Common myeloid progenitor, CD34-positive (primary cell): Measurements from ENCODE around the gene MRAP2.
"Not testable (repeated sequence)": the region's sequence is repeated elsewhere in the genome, so short reads cannot be mapped to it uniquely, and the experiment has no call there.

ENCODE experiments used
- CTCF ChIA-PET: fragments of 350-600 bp; sonication (Branson Sonifier 250); formaldehyde crosslinking; loops from one replicate; lab custom pipeline; 2021; ENCODE audit warnings: antibody characterized with exemption; lab: Charles Lee
- POLR2A ChIA-PET: fragments of 350-600 bp; sonication (Branson Sonifier 250); formaldehyde crosslinking; loops from one replicate; lab custom pipeline; 2021; ENCODE audit warnings: antibody characterized with exemption; lab: Charles Lee
- DNase-seq, 3 donors: peaks; one replicate each; pipeline versions ENCODE4 v3.0.0 to v3.0.0-alpha.2; 2013
- H3K27ac ChIP-seq, 2 experiments: 1 replicate in 1 of 2; 2 replicates in 1 of 2; pipeline ENCODE4 v1.7.0; 2013; ENCODE audit warnings: inconsistent platforms in 2 of 2, low read length in 2 of 2, mild to moderate bottlenecking in 2 of 2, low read depth in 1 of 2, moderate library complexity in 1 of 2; ENCODE audit not compliant: severe bottlenecking in 2 of 2, insufficient read depth in 1 of 2, poor library complexity in 1 of 2
- H3K27me3 ChIP-seq, 5 experiments: replicated peaks in 2 of 5; 1 replicate in 3 of 5; 2 replicates in 2 of 5; pipeline versions ENCODE4 v1.6.1 to v1.7.0; 2013; ENCODE audit warnings: low read length in 4 of 5, mild to moderate bottlenecking in 2 of 5, moderate library complexity in 2 of 5, inconsistent platforms in 1 of 5; ENCODE audit not compliant: insufficient read depth in 5 of 5, control insufficient read depth in 4 of 5
- H3K36me3 ChIP-seq, 4 experiments: 1 replicate in 2 of 4; 2 replicates in 2 of 4; pipeline versions ENCODE4 v1.6.1 to v1.7.0; 2013; ENCODE audit warnings: low read length in 3 of 4, control low read depth in 1 of 4, mild to moderate bottlenecking in 1 of 4; ENCODE audit not compliant: control insufficient read depth in 4 of 4, insufficient read depth in 4 of 4
- H3K4me1 ChIP-seq, 4 experiments: 1 replicate in 3 of 4; 2 replicates in 1 of 4; pipeline versions ENCODE4 v1.6.1 to v1.7.1; 2013; ENCODE audit warnings: low read length in 3 of 4, mild to moderate bottlenecking in 3 of 4, control low read depth in 1 of 4, inconsistent platforms in 1 of 4, moderate library complexity in 1 of 4; ENCODE audit not compliant: control insufficient read depth in 4 of 4, insufficient read depth in 4 of 4; ENCODE audit errors: control extremely low read depth in 1 of 4
- H3K4me3 ChIP-seq, 7 experiments: 1 replicate in 4 of 7; 2 replicates in 3 of 7; pipeline versions ENCODE4 v1.5.1 to v1.7.0; 2013; ENCODE audit warnings: mild to moderate bottlenecking in 7 of 7, low read length in 6 of 7, moderate library complexity in 6 of 7, inconsistent platforms in 2 of 7, low read depth in 2 of 7, control low read depth in 1 of 7; ENCODE audit not compliant: insufficient read depth in 4 of 7, control insufficient read depth in 1 of 7; ENCODE audit errors: extremely low read depth in 1 of 7
- H3K9me3 ChIP-seq, 5 experiments: 1 replicate in 4 of 5; 2 replicates in 1 of 5; pipeline versions ENCODE4 v1.6.1 to v1.7.1; 2013; ENCODE audit warnings: low read length in 4 of 5, mild to moderate bottlenecking in 2 of 5, inconsistent platforms in 1 of 5, low read depth in 1 of 5, moderate library complexity in 1 of 5; ENCODE audit not compliant: control insufficient read depth in 4 of 5, insufficient read depth in 2 of 5; ENCODE audit errors: control extremely low read depth in 1 of 5
- WGBS: methylation state at CpG from one replicate; pipeline ENCODE4 v1.1.5; 2013; ENCODE audit not compliant: insufficient coverage; 5-methylcytosine and 5-hydroxymethylcytosine counted together

Gene MRAP2

GRCh38 chr6:84105215-84105924, 71.8 kb downstream of the MRAP2 start:
- CTCF ChIA-PET, DNase-seq: not testable (repeated sequence)

GRCh38 chr6:84107495-84107894, 73.9 kb downstream of the MRAP2 start:
- no peak for DNase-seq
- Histone ChIP-seq H3K27me3 (no peaks in the 10 kb centered on the region), H3K27ac (no peak overlapping the region), H3K4me1 (no peaks in the 10 kb centered on the region), H3K4me3 (no peak overlapping the region), H3K9me3 (peaks cover 0 to 2% (median 0%) of the 10 kb centered on the region in 5 experiments), H3K36me3 (no peaks in the 10 kb centered on the region)
- ChIA-PET POLR2A (interaction anchor here (0.6 kb wide), 1 partner anchor 20 kb away, joined by 3 read pairs; no protein-coding TSS in a partner anchor), CTCF (no interaction called here)

More at GRCh38 chr6:84105215-84105924, 71.8 kb downstream of the MRAP2 start:
- H3K27ac ChIP-seq, H3K36me3 ChIP-seq, H3K27me3 ChIP-seq, POLR2A ChIA-PET, H3K4me3 ChIP-seq, H3K9me3 ChIP-seq, H3K4me1 ChIP-seq: not testable (repeated sequence)
- WGBS = 100% methylated on average over 1 of the region's 3 CpGs

GRCh38 chr6:84111351-84111750, 77.8 kb downstream of the MRAP2 start:
- H3K27me3 ChIP-seq, H3K27ac ChIP-seq, H3K9me3 ChIP-seq, POLR2A ChIA-PET, H3K4me3 ChIP-seq, H3K4me1 ChIP-seq, H3K36me3 ChIP-seq, CTCF ChIA-PET, DNase-seq: not testable (repeated sequence)
- WGBS = no CpG with 5 or more reads among the region's 1 CpG

- H3K9me3 ChIP-seq, CTCF ChIA-PET, H3K36me3 ChIP-seq, H3K4me1 ChIP-seq, H3K27ac ChIP-seq, DNase-seq, H3K27me3 ChIP-seq, POLR2A ChIA-PET, H3K4me3 ChIP-seq: not testable (repeated sequence)
- 86% methylated on average over 4 of the region's 8 CpGs for WGBS
These were observed 81.5 kb downstream of the MRAP2 start for GRCh38 chr6:84114933-84115594.

- ChIA-PET CTCF (no interaction called here), POLR2A (no interaction called here)
- no peak for DNase-seq
- peaks cover 0 to 2% (median 0%) of the 10 kb centered on the region in 4 experiments for H3K36me3 ChIP-seq
- no peak overlapping the region for H3K4me3 ChIP-seq
- no peak overlapping the region for H3K27ac ChIP-seq
- no peaks in the 10 kb centered on the region for H3K4me1 ChIP-seq
- WGBS = 100% methylated on average over 3 of the region's 5 CpGs
- H3K9me3 ChIP-seq = peaks cover 0 to 5% (median 0%) of the 10 kb centered on the region in 5 experiments
- no peaks in the 10 kb centered on the region for H3K27me3 ChIP-seq
These were observed 84.6 kb downstream of the MRAP2 start for GRCh38 chr6:84118191-84118590.

GRCh38 chr6:84119277-84119676, 85.7 kb downstream of the MRAP2 start:
- ChIA-PET CTCF (no interaction called here), POLR2A (no interaction called here)
- Histone ChIP-seq H3K27me3 (no peaks in the 10 kb centered on the region), H3K4me1 (no peaks in the 10 kb centered on the region), H3K9me3 (peaks cover 0 to 5% (median 0%) of the 10 kb centered on the region in 5 experiments), H3K27ac (no peak overlapping the region), H3K36me3 (peaks cover 0 to 4% (median 0%) of the 10 kb centered on the region in 4 experiments), H3K4me3 (no peak overlapping the region)
- no peak for DNase-seq

- Histone ChIP-seq H3K36me3 (peaks cover 4 to 12% (median 7%) of the 10 kb centered on the region in 4 experiments), H3K27me3 (no peaks in the 10 kb centered on the region), H3K4me3 (no peak overlapping the region), H3K9me3 (peaks cover 0 to 3% (median 0%) of the 10 kb centered on the region in 5 experiments), H3K4me1 (no peaks in the 10 kb centered on the region), H3K27ac (no peak overlapping the region)
- CTCF ChIA-PET = no interaction called here
- no peak for DNase-seq
- no CpG with 5 or more reads among the region's 2 CpGs for WGBS
- POLR2A ChIA-PET = no interaction called here
These were observed 89.6 kb downstream of the MRAP2 start for GRCh38 chr6:84123186-84123585.
